ENCODE measurements around the gene P2RY13.

DNA sequence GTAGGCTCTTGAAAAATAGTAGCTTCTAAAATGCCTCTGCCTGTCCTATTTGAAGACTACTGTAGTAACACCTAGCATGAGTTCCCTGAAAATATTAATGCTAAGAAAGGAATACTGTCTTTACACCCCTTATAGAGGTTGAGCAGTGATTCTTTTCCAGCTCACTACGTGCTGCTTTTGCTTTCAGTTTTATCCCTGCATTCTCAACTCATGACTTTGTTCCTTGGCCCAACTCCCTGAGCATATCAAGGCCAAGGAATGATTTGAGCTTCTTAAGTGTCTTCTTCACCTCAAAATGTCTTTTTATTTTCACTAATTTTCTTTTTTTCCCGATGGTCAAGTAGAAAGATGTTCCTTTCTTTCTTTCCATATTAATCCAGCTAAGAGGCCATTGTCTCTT, 16.5 kb upstream of the P2RY13 start:
- no peak for TF ChIP-seq MAFK (conservative IDR thresholded peaks at IDR 0.05 in 1 of 2, IDR thresholded peaks at IDR 0.05 in 1 of 2; ENCODE audit: low read length in 2 of 2)
- TF ChIP-seq, protein P1, sequence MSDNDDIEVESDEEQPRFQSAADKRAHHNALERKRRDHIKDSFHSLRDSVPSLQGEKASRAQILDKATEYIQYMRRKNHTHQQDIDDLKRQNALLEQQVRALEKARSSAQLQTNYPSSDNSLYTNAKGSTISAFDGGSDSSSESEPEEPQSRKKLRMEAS (IDR thresholded peaks at IDR 0.05) = no peak
- TF ChIP-seq MXI1 (IDR thresholded peaks at IDR 0.05; ENCODE audit: borderline replicate concordance, low read depth, low read length) = no peak
- no peak for TF ChIP-seq XBP1 (CRISPR knock-in tag; IDR thresholded peaks at IDR 0.05)
- TF ChIP-seq NR2F2 (IDR thresholded peaks at IDR 0.05; ENCODE audit: borderline replicate concordance, low read depth) = no peak
- TF ChIP-seq RAD51 (IDR thresholded peaks at IDR 0.05; ENCODE audit: borderline replicate concordance) = no peak
- TF ChIP-seq MXD4 (CRISPR knock-in tag; IDR thresholded peaks at IDR 0.05) = no peak
- no peak for TF ChIP-seq ZNF772 (CRISPR knock-in tag; IDR thresholded peaks at IDR 0.05)
- TF ChIP-seq, protein P2, sequence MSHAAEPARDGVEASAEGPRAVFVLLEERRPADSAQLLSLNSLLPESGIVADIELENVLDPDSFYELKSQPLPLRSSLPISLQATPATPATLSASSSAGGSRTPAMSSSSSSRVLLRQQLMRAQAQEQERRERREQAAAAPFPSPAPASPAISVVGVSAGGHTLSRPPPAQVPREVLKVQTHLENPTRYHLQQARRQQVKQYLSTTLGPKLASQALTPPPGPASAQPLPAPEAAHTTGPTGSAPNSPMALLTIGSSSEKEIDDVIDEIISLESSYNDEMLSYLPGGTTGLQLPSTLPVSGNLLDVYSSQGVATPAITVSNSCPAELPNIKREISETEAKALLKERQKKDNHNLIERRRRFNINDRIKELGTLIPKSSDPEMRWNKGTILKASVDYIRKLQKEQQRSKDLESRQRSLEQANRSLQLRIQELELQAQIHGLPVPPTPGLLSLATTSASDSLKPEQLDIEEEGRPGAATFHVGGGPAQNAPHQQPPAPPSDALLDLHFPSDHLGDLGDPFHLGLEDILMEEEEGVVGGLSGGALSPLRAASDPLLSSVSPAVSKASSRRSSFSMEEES (CRISPR knock-in tag; IDR thresholded peaks at IDR 0.05) = no peak
- no peak for TF ChIP-seq ZNF335 (CRISPR knock-in tag; IDR thresholded peaks at IDR 0.05)
